Stimulated activated CD4-positive, alpha-beta T cell treated with anti-CD3 and anti-CD28 coated beads, Interleukin-4, amount 100 ng/mL, for 4 hours (primary cell): ENCODE results near the gene UQCRQ.

Experiments used
- DNase-seq, 2 experiments: peaks; one replicate each; pipeline ENCODE4 v3.0.0-alpha.2; 2020

The UQCRQ gene

GRCh38 chr5:132871459-132872284 lies 5.2 kb downstream of the UQCRQ start:
- DNase-seq: no peak

DNA sequence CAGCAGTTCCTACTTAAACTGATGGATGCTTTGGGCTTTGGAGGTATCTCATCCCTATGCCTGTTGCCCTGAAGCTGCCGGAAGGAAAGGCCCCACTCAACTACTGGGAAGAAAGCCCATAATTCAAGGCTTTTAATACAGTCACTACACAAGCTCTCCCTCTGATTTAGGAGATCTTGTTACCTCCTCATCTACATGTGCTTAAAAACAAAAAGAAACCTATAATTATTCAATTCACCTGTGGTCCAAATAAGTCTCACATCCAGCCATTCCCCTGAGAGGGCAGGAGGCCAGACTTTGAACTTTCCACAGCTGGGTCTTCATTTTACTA lies 6.3 kb downstream of the UQCRQ start:
- DNase-seq: no peak

GRCh38 chr5:132873119-132873929 lies 6.9 kb downstream of the UQCRQ start, which contains the start of gene LEAP2:
TSS of gene LEAP2 (plus strand) at chr5:132873668. CDS start at chr5:132873695, 27 bp downstream.
- DNase-seq: no peak

DNA sequence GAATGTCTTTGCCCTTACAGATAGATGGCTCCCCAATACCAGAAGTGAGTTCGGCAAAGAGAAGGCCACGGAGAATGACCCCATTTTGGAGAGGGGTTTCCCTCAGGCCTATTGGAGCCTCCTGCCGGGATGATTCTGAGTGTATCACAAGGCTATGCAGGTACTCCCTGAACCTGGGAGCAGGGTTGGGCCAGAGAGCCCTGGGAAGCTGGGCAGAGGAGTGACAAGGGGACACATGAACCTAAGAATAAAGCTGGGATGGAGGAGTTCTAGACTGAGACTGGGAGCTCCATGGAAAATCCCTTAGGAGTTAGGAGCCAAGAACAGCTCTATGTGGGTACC lies 7.5 kb downstream of the UQCRQ start:
- no peak for DNase-seq

DNA sequence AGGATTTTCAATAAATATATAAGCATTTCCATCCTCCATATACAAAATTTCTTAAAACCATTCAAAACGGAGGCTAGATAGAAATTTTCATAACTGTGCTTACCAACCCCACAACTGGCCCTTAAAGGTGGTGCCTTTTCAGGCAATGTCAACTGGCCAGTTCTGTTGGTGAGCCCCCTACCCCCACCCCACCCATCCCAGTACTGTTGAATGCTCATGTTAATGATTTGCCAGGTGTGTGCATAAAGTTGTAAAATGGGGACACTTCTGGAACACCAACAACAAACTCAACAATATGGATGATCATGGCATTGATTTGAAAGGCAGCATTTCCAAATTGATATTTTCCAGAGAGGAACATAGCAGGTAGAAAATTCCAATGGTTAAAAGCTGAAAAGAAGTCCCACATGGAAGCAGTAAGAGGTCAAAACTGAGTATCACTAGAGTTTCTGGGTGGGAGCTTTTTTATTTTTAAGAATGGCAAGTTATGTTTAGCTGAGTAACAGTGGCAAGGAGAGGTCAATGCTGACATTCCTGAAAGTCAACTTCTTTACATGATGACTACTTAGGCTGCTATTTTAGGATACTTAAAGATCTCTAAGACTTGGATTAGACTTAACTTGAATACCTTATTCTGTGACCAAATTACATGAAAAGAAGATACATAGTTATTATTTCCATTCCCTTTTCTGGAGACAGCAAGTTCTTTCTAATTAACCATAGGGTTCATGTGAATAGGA lies 9.7 kb downstream of the UQCRQ start:
- DNase-seq: no peak

GRCh38 chr5:132877466-132877865 lies 11.0 kb downstream of the UQCRQ start:
- DNase-seq: no peak

DNA sequence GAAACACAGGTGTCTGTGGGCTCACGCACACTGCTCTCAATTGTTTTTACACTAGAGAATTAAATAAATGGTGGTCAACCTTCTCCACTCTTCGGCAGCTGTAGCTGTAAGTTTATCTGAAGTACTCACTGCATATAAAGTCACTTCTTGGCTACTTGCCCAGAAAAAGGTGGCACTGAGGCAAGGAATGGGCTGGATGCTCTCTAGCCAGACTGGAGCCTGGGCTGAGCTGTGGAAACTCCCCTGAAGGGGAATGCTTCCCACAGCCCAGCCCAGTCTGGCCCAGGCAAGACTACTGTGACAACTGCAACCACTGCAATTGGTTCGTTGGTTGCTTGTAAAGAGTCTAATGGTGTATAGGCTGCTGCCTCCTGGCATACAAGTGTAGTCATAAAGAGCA lies 11.5 kb downstream of the UQCRQ start:
- DNase-seq: no peak

DNA sequence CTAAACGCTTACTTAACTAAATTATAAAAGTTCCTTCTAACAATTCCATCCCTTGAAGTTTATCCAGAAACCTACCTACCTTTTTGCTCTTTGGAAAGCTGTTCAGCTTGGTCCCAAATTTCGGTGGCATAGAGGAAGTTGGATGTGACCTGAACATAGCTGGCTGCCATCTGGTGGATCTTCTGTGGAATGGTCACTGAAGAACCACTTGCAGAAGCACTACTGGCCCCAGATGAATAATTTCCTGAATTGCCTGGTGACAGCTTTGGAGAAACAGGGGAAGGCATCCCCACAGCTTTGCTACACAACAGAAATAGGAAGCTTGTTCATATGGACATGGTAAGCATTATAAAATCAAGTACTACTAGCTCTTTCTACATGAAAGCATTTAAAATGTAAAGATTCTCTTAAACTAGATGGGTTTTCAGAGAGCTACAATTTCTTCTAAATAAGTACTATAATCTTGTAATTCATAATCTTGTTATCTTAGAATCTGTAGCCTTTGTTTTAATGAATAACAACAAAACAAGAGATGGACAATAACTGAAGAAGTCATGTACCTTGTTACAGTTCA lies 16.9 kb downstream of the UQCRQ start:
- DNase-seq: no peak

DNA sequence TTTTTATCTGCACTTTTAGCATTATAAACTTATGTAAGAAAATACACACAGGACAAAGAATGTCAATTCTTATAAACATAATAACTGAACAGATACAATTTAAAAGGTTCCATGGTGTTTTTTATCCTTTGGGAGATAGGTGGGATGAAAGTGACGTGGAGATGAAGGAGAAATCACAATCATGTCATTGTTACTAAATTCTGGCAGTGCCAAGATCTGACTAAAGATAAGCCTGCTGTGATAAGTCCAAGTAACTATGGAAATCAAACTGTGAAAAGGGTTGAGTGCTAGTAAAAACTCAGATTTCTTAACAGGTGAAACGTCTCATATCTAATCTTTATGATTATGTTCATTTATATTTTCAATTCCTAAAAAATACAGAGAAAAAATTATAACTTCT lies 18.1 kb downstream of the UQCRQ start:
- no peak for DNase-seq

DNA sequence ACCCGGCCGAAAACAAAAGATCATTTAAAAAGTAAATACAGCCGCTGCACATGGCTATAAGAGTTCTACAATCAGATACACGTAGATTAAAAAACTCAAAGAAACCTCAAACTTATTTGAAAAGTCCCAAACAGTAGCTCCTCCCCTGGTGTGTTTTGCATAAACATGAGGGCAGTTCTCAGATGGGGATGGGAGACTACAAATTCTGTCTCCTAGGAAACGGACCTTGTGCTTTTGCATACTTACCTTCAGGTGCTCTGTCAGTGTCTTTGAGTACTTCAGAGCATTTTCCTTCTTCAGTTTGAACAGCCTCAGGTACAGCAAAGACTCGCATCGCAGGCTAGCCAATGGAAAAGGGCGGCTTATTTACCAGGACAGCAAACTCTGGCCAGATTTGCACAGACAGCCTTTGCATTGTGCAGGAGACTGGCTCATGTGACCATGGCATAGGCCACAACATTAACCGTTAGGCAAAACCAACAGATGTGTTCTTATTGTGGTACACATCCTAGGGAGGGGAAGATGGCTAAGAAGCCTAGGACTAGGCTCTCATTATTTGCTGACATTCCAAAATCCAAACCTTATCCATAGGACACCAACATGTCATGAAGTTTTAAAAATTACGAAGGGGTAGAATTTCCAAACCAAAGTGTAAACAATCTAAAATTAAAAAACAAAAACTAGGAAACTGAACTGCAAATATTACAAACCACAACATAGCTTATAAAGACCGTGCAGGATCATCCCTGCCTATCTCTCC lies 19.8 kb downstream of the UQCRQ start:
- DNase-seq: no peak

DNA sequence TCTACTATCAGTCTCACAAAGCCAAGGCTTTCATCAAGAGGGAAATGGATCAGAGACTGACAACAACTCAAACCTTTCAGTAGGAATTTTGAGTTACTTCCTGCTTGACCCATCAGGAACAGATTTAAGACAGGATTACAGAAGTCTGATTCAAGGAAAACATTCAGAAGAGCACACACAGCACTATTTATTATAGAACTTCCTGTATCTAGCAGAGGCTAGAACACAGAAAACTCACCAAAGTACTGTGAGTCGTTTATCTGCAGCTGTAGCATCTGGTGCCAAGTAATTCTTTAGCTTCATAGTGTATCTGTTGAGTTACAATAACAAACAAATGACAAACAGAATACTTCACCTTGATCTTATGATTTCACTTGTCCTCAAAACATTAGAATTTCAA lies 20.8 kb downstream of the UQCRQ start:
- DNase-seq: no peak

- DNase-seq: no peak
These were observed 23.1 kb downstream of the UQCRQ start for GRCh38 chr5:132889501-132889900.

DNA sequence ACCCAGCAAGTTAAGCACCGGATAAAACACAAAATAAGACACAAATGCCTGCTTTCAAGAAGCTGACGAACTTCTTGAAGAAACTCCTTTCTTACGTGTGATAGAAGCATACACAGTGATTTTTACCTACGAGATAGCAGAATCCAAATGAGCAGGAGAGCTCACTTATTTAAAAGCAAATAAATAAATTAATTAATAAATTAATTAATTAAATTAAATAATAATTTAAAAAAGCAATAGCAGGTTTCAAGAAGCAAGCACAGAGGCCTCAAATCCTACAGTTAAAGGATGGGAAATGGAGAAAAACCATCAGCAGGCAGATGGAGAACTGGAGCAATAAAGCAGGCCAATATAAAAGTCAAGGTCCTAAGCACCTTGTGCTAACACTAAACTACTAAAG lies 24.4 kb downstream of the UQCRQ start:
- no peak for DNase-seq

DNA sequence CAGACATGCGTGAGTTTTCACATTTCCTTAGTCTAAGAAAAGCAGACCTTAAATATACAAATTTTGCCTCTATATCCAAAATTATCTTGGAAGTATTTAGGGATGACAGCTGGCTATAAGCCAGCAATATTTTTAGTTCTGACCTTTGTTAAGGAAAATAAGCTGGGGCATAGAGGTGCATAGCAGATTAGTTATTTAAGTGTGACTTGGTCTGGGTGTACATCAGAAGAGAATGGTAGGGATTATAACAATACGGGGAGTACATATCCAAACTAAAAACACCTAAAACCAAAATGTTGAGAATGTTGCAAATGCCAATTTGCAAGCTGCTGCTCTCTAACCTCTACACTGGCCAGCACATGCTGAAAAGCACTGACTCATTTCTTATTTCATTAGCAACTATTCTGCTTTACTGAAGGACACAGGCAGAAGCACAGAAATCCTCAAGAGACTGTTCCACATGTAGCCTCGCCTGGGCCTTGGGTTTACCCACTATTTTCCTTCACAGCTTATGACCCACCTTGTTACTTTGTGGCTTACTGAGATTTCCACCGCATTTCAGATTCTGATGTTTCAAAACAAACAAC lies 29.4 kb downstream of the UQCRQ start:
- no peak for DNase-seq

DNA sequence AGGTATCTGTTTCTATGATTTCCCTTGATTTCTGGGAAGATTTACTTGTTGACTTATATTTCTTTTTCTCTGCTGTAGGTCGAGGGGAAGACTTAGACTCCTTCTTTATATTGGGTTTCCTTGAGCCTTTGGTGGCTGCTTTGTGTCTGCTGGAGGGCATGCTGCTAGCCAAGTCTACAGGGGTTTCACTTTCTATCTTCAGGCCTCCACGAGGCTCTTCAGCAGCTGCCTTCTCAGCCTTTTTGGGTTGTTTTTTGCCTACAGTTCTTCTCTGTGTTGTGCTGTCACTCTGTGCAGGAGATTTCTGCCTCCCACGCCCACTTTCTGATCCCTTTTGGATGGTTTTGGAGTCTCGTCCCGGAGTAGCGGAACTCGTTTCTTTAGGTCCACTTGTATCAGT lies 30.2 kb downstream of the UQCRQ start:
- DNase-seq: no peak

- no peak for DNase-seq
These were observed 31.7 kb downstream of the UQCRQ start for GRCh38 chr5:132898094-132898493.

DNA sequence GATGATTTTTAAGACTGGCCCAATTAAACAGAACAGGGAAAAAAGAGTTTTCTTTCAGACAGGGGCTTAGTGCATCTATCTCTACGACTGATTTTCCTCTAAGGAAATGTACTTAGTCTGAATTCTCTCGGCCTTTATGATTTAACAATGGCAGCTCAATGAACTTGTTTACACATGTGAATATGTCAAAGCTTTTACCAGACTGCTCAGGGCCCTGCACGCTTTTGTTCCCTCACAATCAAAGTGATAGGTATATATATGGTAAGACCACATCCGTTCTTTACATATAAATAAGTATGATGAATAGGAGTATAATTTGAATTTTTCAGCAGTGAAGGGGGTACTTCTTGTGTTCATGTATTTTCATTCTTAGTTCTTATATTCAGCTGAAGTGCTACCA lies 34.6 kb downstream of the UQCRQ start:
- DNase-seq: no peak

DNA sequence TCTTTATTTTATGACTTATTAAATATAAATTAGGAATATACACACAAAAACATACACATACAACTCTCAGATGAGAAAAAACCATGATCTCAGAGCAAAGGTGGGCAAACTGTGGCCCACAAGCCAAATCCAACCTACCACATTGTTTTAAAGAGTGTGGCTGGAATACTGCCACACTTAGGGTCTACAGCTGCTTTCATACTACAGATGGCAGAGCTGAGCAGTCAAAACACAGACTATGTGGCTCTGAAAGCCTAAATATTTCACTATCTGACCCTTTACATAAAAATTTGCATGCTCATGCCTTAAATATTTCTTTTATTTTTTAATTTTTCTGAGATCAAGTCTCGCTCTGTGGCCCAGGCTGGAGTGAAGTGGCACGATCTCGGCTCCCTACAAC lies 35.3 kb downstream of the UQCRQ start:
- no peak for DNase-seq

DNA sequence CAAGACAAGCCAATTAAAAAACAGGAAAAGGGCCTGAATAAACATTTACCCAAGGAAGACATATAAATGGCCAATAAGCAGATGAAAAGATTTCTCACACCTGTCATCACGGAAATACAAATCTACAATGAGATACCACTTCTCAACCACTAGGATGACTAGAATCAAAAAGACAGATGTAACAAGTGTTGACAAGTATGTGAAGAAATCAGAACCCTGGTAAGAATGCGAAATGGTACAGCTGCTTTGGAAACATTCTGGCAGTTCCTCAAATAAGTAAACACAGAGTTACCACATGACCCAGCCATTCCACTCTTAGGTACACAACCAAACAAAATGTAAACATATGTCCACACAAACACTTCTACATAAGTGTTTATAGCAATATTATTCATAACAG lies 39.5 kb downstream of the UQCRQ start:
- no peak for DNase-seq

- no peak for DNase-seq
These were observed 40.7 kb downstream of the UQCRQ start for GRCh38 chr5:132907161-132907560.

- no peak for DNase-seq
These were observed 43.3 kb downstream of the UQCRQ start for GRCh38 chr5:132909702-132910101.

GRCh38 chr5:132915681-132916080 lies 49.2 kb downstream of the UQCRQ start:
- no peak for DNase-seq
